GM12878 (cell line): ENCODE measurements around the gene ESR1.

Experiments
- CTCF ChIP-seq, 3 experiments: IDR thresholded peaks in 2 of 3; conservative IDR thresholded peaks in 1 of 3; 2 replicates each; pipeline ENCODE4 v1.5.1; 2011; ENCODE audit warnings: low read depth in 3 of 3, low read length in 3 of 3, mild to moderate bottlenecking in 3 of 3, control low read depth in 2 of 3, moderate library complexity in 2 of 3, inconsistent platforms in 1 of 3, mixed read lengths in 1 of 3; ENCODE audit not compliant: control insufficient read depth in 2 of 3, insufficient read depth in 1 of 3; ENCODE audit errors: extremely low read depth in 1 of 3
- PML ChIP-seq: IDR thresholded peaks from 2 replicates; pipeline ENCODE4 v1.6.1; 2012; ENCODE audit warnings: low read length, inconsistent platforms
- REST ChIP-seq: IDR thresholded peaks from 2 replicates; pipeline ENCODE4 v1.6.1; 2012; ENCODE audit warnings: mild to moderate bottlenecking, low read depth, low read length

DNA sequence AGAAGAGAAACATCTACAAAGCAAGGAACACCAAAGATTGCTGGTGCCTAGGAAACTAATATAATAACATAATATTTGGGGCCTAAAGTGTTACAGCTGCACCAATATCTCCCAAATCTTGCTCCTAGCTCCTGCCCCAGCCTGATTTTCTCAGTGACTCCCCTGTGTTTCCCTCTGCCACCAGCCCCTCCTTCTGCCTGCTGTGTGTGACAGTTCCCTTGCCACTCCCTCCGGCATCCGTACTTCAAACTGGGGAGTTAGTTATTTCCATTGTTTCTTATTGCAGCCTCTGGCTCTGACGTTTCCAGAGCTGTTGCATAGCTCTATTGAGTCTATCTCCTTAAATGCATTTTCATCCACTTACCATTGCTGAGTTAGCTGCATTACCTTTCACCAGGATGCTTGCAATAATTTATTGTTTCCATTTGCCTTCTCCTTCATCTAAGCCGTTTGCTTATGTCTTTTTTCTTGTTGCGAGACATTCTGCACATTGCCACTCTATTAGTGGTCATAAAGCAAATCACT lies 43.1 kb downstream of the ESR1 start:
- no peak for TF ChIP-seq PML
- no peak for TF ChIP-seq REST
- TF ChIP-seq CTCF (IDR thresholded peaks at IDR 0.05 in 2 of 3, conservative IDR thresholded peaks at IDR 0.05 in 1 of 3; ENCODE audit: control insufficient read depth in 2 of 3, extremely low read depth in 1 of 3, insufficient read depth in 1 of 3, low read depth in 3 of 3, low read length in 3 of 3), result no peak
